HG02938 (cell line): ENCODE measurements around the gene CELF6.
A peak's percentile ranks its signal among the peaks of the same experiment; 100 is the strongest.
"Not testable (repeated sequence)": the region's sequence is repeated elsewhere in the genome, so short reads cannot be mapped to it uniquely, and the experiment has no call there.

ENCODE experiments used
- ATAC-seq: cut with Tn5 transposase; IDR thresholded peaks from one replicate; pipeline ENCODE4 v1.9.1; 2021; ENCODE audit warnings: mild to moderate bottlenecking, moderate library complexity; ENCODE audit not compliant: unreplicated experiment

The CELF6 gene

DNA sequence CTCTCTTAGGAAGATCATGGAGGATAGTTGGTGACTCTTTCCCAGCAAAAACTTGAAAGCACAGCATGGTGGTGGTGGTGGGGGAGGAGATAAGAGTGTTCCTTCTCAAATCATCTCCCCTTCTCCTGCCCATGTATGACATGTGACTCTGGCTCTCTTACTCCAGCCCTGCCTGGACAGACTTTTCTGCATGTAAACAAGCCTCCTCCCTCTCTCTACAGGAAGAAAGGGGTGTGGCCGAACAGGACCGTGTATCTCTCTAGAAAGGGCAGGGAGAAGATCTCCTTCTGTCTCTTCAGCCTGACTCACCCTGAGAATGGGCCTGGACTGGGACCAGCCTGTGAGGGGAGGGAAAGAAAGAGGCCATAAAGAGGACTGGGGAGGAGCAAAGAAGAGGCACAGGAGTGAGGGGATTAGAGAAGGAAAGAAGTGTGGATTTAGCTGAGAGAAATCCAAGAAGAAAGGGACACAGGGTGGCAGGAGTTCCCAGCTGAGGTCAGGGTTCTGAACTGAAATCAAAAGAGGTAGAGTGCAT, 1.5 kb downstream of the CELF6 start:
- ATAC-seq, result no peak

DNA sequence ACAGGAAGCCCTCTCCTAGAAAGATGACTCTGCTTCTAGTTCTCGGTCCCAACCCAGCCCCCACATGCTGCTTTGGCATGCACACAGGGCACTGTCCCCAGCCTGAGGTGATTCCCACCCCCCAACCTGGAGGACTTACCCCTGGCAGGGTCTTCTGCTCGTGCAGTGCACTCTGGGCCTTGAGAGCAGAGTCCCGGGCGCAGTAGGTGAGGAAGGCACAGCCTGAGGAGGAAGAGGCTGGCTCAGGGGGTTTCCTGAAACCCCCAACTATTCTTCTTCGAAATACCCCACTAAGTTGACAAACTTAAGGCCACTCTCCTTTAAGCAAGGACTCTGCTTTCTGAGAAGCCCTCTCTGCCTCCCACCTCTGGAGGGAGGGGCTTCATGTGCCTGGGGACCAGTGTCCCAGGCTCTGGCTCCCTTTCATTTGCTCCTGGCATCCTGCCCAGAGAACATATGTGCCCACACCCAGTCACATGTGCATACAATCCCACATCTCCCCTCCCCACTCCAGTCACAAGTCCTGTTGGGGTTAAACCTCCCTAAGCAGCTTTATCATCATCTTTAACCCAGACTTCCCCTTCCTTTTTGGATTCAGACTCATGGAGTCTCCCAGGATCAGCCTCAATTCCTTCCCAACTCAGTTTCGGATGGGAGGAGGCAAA, 4.1 kb downstream of the CELF6 start:
- no peak for ATAC-seq

DNA sequence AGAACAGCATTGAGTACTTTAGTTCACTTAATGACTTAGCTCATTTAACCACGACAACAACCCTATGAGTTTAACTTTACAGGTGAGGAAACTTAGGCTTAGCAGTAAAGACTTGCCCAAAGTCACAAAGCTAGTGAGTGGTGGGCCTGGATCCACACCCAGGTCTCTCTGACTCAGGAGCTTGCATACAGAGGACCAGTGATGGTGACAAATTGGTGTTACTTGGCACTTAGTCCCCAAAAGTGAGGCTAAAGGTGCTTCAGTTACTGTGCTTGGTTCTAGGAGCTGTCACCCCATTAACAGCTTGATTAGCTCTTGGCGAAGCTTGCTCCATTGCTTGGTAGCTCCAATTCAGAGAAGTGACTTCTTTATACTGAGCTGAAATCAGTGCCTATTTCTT, 6.1 kb downstream of the CELF6 start:
- ATAC-seq, result no peak

DNA sequence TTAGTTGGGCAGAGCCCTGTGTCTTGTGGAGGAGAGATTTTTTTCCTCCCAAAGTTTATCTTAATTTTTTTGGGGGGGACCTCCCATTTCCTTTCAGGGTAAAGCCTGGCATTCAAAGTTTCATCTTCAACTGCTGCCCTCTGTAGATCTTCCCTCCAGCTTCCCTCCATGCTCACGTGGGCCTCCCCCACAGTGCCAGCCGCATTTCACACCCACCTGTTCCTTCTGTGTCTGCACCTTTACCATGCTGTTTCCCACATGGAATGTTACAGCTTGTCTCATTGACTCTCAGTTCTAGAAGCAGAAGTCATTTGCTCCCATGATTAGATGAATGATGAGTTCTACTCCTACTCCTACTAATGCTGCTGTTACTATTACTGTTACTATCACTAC, 6.5 kb downstream of the CELF6 start:
- ATAC-seq, result no peak

DNA sequence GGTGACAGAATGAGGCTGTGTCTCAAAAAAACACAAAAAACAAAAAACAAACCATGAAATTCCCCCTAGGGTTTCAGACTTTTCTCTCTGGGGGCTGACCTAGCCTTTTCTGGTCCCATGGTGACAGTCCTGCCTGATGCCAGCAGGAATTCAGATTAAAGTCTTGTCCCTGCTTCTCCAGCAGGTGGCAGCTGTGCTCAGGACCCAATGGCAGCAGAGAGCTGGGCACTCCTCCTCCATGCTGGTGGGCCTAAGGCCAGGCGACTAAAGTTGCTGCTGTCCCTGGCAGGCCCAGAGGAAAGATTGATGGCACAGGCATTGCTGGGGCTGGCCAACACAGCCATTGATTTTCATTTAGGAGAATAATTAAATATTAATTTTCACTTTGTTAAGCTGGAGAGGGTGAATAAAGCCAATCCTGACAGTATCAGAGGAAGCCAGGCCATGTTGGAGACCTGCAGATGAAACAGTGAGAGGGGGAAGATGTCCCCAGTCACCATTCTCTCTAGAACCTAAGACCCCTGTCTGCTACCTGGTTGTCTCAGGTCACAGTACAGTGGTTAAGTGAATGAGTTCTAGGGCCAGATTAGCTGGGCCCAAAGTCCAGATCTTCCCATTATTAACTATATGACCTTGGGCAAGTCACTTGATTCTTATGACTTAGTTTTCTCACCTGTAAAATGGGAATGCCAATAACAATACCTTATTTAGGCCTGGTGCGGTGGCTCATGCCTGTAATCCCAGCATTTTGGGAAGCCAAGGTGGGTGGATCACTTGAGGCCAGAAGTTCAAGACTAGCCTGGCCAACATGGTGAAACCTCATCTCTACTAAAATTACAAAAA, 7.1 kb downstream of the CELF6 start:
- no peak for ATAC-seq

DNA sequence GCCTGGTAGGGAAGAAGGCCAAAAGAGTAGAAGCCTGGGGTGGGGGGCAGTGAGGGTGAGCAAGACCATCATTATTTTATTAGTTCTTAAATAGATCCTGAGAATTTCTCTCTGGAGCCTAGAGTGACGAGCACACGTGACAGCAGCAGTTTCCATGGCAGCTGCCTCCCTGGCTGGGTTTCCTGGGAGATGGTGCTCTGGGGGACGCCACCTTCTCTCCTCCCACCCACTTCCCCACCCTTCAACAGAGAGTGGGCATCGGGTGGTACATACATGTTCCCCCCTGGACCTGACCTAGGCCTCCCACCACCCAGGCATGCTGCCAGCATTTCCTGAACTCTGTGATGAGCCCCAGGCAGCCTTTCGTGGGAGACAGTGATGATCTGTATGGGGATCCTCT, 12.9 kb downstream of the CELF6 start:
- ATAC-seq, result no peak

DNA sequence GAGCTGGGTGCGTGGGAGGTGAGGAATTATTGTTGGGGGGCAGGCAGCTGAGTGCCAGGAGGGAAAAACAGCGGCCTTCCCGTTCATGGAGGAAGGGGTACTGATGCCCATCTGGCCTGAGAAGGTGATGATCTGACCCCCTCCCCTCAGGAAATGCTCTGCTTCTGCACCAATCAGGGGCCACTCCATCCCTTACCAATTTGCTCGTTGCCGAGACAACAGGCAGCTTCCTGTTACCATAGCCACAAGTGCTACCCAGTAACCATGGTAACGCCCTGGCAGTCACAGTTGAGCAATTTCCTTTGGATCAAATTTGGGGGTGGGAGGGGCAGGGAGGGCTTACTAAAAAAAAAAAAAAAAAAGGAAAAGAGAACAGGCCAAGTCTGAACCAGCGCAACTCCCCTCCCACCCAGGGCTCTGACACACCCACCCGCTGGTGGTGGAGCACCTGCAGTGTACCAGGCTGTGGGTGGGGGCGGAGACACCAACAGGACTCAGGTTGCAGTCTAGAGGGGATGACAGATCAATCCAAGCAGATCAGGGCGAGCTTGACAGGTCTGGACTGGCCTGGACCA, 13.7 kb downstream of the CELF6 start:
- no peak for ATAC-seq

DNA sequence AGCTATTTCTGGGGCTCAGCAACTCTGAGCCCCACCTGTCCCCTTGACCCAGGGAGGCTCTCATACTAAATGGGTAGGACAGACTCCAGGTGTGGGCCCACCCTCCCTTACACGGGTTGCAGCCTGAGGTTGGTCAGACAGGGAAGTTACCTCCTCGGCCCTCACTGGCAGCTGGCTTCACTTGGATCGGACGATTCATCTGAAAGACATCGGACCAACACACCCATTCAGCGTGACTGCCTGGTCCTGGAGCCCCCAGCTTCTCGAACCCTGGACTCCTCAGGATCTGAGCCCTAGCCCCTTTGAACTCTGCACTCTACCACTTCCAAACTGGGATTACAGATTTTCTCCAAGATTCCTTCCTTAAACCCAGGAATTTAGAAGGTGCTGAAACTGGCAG, 15.4 kb downstream of the CELF6 start:
- ATAC-seq, result no peak

DNA sequence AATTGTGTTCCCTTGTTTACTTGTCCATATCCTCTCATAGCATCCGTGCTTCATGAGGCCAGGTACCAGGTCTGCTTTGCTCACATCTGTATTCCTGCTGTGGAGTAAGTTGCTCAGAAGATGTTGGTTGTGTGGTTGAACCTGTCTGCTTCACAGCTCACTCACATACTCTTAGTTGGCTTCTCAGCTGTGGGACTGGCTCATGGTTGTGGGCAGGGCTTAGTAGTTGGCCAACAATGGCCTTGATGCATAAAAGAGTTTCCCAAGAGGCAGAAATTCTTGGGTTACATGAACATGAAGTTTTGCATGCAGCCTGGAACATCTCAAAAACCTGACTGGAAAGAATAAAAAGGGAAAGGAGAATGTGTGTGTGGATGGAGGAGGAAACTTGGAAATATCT, 17.0 kb downstream of the CELF6 start:
- no peak for ATAC-seq

DNA sequence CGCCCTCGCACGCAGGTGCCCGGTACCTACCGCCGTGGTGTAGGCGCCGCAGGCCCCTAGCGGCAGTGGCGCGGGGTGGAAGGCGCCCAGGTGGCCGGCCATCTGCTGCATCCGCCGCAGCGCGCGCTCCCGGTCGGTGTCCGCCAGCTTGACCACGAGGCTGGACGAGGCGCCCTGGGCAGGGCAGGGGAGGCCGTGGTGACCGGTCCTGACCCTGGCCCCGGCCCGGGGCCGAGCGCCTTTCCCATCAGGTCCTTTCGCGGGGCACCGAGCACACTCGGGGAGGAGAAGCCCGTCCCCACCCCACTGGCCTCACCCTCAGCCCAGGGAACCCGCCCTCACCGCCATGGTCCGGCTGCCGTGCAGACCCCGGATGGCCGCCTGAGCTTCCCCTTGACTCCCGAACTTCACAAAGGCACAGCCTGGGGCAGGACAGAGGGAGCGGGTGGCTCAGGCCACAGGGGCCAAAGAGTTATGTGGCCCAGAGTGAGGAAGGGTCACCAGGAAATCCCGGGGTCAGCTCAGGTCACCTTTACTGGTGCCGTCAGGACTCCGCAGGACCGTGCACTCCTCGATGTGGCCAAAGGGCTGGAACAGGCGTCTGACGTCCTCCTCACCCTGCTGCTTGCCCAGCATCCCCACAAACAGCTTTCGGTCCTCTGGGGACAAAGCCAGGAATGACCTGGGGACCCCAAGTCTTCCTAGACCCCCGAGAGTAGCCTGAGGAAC, 30.2 kb downstream of the CELF6 start:
- ATAC-seq, result no peak

DNA sequence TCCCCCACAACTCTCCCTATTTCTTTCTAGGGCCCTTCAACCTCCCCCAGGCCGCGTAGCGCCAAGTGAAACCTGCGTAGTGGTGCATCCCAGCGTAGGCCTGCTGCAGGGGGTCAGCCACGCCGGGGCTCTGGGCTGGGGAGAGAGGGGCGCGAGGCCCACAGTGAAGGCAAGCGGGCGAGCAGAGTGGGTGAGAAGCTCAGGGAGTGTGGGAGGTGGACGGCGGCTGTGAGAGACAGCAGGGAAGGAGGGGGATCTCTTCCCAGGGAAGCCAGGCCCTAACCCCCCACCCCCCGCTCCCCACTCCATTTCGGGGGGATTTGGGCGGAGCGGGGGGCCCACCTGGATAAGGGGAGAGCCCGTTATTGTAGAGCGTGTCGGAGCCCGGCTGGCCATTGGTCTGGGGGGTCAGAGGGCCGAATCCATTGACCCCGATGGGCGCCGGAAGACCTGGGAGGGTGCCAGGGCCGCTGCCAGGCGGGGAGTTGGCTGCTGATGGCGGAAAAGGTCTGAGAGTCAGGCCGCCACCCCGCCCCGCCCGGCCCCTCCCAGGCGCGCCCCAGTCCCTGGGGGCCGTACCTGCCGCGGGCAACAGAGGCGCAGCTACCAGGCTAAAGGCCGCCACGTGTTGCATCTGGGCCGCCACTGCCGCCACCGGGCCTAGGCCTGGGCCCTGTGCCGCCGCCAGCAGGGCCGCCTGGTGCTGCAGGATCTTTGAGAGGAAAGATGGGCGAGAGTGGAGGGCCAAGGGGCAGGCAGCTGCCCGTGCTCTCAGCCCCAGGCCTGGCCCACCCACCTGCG, 31.0 kb downstream of the CELF6 start:
- no peak for ATAC-seq

DNA sequence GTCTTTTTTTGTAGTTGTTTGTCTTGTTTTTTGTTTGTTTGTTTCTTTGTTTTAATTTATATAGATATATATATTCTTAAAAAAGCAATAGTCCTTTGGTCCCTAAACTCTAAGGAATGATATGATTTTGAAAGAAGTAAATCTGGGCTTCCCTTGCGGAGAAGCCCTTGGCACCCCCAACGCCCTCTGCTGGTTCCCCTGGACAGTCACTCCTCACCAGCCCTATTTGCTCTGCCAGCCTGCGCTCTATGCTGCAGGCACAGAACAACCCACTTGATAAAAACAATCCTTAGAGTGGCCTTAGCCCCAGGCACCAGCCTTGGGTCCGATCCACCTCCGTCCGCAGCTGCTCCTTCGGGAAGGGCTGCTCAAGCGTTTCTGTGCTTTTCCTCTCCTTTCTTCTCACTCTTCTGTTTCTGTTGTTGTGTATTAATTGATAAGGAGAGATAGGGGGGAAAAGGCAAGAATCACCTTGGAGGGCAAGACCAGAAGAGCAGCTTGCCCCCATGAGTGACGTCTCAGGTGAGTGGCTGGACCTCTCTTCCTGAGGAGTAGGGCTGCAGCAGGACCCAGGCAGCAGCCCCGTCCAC, 33.9 kb downstream of the CELF6 start:
- no peak for ATAC-seq

DNA sequence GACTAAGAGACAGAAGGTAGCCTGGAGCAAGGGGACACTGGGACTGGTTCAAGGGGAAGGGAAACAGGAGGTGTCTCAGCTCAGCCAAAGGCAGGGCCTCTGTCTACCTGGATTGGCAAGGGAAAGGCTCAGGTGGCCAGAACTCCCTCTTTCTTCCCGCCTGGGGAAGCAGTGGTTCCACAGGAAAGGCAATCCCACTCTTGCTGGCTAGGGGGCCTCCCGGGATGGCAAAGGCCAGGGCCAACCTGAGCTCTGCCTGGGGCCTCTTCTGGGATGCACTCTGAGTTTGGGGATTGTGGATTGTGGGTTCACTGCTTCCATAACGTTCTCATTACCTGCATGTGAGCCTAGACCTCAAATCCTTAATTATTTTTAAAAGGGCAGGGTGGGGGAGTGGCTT, 34.6 kb downstream of the CELF6 start:
- no peak for ATAC-seq

DNA sequence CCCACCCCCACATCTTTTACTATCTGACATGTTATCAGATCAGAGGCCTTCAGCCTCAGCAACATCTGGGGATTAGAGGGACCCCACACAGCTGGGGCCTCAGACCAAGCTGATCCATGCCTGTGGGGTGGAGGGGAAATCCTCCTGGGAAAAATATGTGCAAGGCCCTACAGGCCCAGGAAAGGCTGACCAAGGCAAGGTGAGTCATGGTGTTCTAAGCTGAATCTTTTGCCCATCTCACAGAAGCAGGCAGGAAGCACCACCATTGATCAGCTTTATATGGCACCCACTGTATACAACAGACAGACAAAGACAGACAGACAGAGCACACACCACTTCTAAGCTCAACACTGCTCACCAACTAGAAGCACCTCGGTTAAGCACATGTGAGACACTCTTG, 35.2 kb downstream of the CELF6 start:
- ATAC-seq, result no peak

DNA sequence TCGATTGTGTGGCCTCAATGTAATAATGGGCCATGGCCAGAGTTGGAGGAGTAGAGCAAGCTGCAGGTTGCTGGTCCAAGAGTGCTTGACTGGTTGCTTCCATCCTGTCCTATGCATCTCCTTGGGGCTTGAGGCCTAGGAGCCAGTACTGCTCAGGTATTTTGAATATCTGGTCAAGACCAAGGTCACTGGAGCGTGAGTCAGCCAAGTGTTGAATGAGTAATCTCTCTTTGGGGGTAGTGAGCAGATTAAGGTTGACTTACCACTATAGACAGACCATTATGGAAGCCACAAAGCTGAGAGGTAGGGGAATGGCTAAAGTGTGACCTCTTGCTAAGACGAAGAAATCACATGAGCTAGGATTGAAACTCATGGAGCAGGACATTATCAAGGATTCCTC, 38.2 kb downstream of the CELF6 start:
- no peak for ATAC-seq

DNA sequence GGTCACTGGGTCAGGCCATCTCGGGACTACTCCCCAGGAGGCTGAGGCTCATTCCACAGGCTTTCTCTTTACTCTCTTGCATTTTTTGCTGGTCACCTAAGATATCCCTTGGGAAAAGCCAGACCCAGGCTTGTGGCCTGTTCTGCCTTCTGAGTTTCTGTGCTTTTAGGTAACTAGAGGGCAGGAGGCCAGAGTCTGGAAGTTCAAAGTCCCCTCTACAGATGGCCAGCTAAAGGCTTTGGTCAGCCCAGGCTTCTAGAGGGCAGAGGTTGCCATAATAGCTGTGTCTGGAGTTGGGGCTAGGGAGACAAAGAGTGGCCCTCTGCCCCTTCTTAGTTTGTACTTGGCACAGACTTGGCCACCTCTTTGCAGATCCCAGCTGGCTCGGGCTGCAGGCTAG, 39.2 kb downstream of the CELF6 start:
- no peak for ATAC-seq

DNA sequence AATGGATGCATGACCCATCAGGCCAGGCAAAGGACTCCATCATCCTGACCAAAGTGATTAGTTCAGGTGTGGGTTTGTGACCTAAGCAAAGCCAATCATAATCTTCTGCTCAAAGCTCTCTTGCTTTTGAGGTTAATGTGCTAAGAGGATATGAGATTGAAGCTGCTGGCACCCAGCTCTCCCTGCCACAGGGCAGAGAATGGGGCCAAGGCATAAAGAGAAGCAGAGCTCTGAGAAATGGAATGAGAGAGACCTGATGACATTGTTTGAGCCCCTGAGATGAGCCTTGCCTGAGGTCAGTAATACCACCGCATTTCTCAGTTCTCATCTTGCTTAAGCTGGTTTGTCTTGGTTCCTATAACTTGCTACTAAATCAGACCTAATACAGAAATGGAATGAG, 41.2 kb downstream of the CELF6 start:
- ATAC-seq, result no peak

DNA sequence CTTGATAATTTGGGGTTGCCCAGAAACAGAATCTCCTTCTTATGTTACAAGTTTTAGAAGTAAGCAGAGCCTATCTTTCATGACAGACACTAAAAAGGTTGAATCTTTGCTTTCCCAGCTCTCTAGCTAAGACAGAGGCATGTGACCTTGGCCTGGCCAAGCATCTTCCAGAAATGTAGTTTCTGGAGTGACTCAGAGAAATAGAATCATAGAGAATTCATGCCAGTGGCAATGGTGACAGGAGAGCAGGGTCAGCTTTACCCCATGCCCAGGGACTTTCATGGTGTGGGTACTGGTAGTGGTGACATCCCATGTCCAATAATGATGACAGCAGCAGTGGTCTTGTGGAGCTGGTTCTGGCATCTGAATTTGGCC, 43.6 kb downstream of the CELF6 start:
- no peak for ATAC-seq

DNA sequence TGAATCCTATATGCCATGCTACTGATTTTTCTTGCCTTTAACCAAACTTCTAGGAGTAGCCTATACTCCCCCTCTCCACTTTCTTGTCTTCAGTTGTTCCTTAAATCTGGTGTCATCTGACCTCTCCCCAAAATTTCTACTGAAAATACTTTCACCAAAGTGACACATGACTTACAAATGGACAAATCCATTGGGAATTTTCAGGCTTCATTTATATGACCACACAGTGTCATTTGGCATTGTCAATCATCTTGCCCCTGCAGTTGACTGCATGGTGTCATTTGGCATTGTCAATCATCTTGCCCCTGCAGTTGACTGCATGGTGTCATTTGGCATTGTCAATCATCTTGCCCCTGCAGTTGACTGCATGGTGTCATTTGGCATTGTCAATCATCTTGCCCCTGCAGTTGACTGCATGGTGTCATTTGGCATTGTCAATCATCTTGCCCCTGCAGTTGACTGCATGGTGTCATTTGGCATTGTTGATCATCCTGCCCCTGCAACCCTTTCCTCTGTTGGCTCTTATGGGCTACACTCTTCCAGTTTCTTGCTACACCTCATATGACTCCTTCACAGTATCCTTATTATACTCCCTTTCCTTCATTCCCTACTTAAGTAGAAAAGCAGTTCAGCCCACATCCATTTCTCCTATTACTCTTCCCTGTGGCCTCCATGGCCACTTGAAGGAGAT, 44.2 kb downstream of the CELF6 start:
- ATAC-seq, result not testable (repeated sequence)

DNA sequence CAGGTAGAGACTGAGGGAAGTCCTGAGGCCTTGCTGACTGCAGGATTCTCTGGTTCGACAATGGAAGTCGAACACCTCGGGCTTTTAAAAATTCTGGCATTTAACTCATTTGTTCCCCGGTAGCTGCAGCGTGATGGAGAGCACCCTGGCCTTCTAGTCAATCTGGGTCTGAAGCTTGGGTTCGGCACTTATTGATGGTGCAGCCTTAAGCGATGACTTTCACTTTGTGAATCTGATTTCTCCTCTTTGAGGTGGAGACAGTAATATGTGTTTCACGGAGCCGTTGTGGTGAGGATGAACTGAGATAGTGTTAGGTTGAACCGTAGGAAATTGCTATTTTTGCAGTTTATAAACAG, 47.0 kb downstream of the CELF6 start:
- ATAC-seq, result peak; percentile 7
